H1 (cell line): ENCODE measurements around the gene RPL12. TPM values are rescaled to one million over a fixed set of nuclear protein-coding genes. Genes with fewer than 3 reads are reported as not detected.

Experiments used
- ATF3 ChIP-seq: IDR thresholded peaks from 2 replicates; pipeline ENCODE4 v1.6.1; 2011; ENCODE audit warnings: low read depth, mild to moderate bottlenecking, low read length; ENCODE audit not compliant: insufficient read depth
- CHD2 ChIP-seq: IDR thresholded peaks from 2 replicates; pipeline ENCODE4 v1.6.1; 2012; ENCODE audit warnings: low read length, improper control_type of control experiment
- CHD7 ChIP-seq: fragments of 300-600 bp; sonication (generic); IDR thresholded peaks from 2 replicates; pipeline ENCODE4 v1.7.1; 2012; ENCODE audit warnings: low read length, moderate library complexity, mild to moderate bottlenecking, inconsistent platforms; ENCODE audit not compliant: insufficient replicate concordance
- KDM1A ChIP-seq: fragments of 200-600, 300-600 bp; sonication (generic); IDR thresholded peaks from 2 replicates; pipeline ENCODE4 v1.7.1; 2016; ENCODE audit warnings: mild to moderate bottlenecking, low read length, borderline replicate concordance
- POU5F1 ChIP-seq: IDR thresholded peaks from 2 replicates; pipeline ENCODE4 v1.6.1; 2011; ENCODE audit warnings: low read depth, mild to moderate bottlenecking, low read length, moderate library complexity
- RXRA ChIP-seq: IDR thresholded peaks from 2 replicates; pipeline ENCODE4 v1.6.1; 2011; ENCODE audit warnings: low read depth, mild to moderate bottlenecking, low read length, moderate library complexity; ENCODE audit not compliant: insufficient read depth
- SIX5 ChIP-seq: IDR thresholded peaks from 2 replicates; pipeline ENCODE4 v1.6.1; 2011; ENCODE audit warnings: mild to moderate bottlenecking, low read depth, low read length
- SP1 ChIP-seq: IDR thresholded peaks from 2 replicates; pipeline ENCODE4 v1.6.1; 2011; ENCODE audit warnings: low read depth, low read length
- TAF1 ChIP-seq: IDR thresholded peaks from 2 replicates; pipeline ENCODE4 v1.6.1; 2011; ENCODE audit warnings: mild to moderate bottlenecking, low read depth, low read length
- TEAD4 ChIP-seq: IDR thresholded peaks from 2 replicates; pipeline ENCODE4 v1.6.1; 2012; ENCODE audit warnings: low read depth, low read length, inconsistent platforms, mixed read lengths
- YY1 ChIP-seq: IDR thresholded peaks from 2 replicates; pipeline ENCODE4 v1.6.1; 2011; ENCODE audit warnings: low read depth, mild to moderate bottlenecking, low read length
- polyA plus RNA-seq, 7 experiments: library from polyadenylated mRNA; depleted of rRNA in 3 of 7; stranded (reverse) in 5 of 7; unstranded in 2 of 7; fragments of >200 nt in 5 of 7; fragments of 200-250 nt in 2 of 7; gene quantifications; 1 replicate in 5 of 7; 2 replicates in 1 of 7; 4 replicates in 1 of 7; pipeline versions ENCODE4 v1.2.1 to v1.2.3, GENCODE V29; 2011 to 2013; ENCODE audit warnings: missing spikeins in 2 of 7, mixed read lengths in 2 of 7
- total RNA-seq: library from RNA; stranded (reverse); fragmentation: NEBNext Ultra II Directional; extraction: Animal tissue kit (Norgen Biotek cat#: 25700); gene quantifications from 2 replicates; pipeline ENCODE4 v1.2.1, GENCODE V29; 2021

Gene RPL12
- total and polyA plus RNA-seq, 2 of the 8 experiments (the other 6 are each of a cell fraction or from before 2014, with no cell fraction given) = 1,993 to 4,892 TPM

- TF ChIP-seq CHD7 (no peak), SIX5 (no peak), ATF3 (no peak), RXRA (no peak), KDM1A (no peak), TAF1 (no peak), SP1 (no peak), YY1 (no peak), TEAD4 (no peak), CHD2 (no peak), POU5F1 (no peak)
Observed at GRCh38 chr9:127497656-127498290, 46.6 kb upstream of the RPL12 start (continued).
